ENCODE measurements around the gene TTBK1.
"Not testable (repeated sequence)": the region's sequence is repeated elsewhere in the genome, so short reads cannot be mapped to it uniquely, and the experiment has no call there.

Gene TTBK1

GRCh38 chr6:43290339-43290904 lies 47.1 kb downstream of the TTBK1 start:
- DNase-seq, result no peak

DNA sequence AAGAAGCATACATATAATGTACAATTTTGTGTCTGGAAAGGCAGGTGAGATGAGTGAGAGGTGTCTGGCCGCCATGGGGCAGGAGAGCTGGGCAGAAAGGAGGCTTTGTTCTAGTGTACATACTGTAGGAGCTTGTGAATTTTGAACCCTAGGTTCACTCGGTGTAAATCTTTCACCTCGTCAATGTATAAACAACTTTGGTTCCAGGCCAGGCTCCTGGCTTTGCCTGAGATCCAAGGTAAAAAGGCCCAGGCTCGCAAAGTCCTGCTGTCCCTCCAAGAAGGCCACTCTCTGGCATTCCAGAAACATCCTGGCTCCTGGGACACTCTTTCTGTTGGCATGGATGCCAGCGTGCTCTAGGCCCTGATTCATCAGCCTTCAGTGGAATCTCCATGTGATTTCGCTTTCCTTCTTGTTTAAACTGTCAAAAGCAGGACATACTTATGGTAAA lies 47.6 kb downstream of the TTBK1 start:
- DNase-seq, result no peak

DNA sequence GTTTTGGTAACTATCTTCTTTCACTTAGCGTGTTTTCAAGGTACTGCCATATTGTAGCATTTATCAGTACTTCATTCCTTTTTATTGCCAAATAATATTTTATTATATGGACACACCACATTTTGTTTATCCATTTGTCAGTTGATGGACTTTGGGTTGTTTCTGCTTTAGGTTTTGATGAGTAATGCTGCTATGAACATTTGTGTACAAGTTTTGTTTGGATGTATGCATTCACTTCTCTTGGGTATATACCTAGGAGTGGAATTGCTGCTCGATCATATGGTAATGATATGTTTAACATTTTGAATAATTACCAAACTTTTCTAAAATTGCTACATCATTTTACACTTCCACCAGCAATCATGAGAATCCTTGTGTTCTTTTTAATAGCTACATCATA lies 48.4 kb downstream of the TTBK1 start:
- no peak for DNase-seq

GRCh38 chr6:43292341-43292740 lies 49.1 kb downstream of the TTBK1 start:
- no peak for DNase-seq

GRCh38 chr6:43292763-43293318 lies 49.6 kb downstream of the TTBK1 start:
- no peak for DNase-seq

DNA sequence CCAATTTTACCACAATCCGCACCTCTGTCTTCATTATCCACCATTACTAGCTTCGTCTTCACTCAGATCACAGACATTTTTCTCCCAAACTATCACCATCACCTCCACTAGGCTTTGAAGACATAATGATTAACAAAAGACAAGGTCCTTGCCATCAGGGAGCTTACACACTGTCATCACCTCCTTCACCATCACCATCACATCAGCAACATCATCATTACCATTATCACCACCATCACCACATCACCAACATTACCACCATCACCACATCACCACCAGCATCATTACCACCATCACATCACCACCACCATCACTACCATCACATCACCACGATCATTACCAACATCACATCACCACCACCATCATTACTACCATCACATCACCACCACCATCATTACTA lies 50.4 kb downstream of the TTBK1 start:
- DNase-seq, result no peak

- no peak for DNase-seq
These were observed 51.3 kb downstream of the TTBK1 start for GRCh38 chr6:43294536-43294935.

GRCh38 chr6:43295456-43295855 lies 52.2 kb downstream of the TTBK1 start:
- no peak for DNase-seq

GRCh38 chr6:43296780-43297497 lies 53.7 kb downstream of the TTBK1 start:
- DNase-seq, result no peak

- no peak for DNase-seq
These were observed 54.6 kb downstream of the TTBK1 start, which contains the start of gene SLC22A7 for GRCh38 chr6:43297644-43298564. TSS of gene SLC22A7 (plus strand) at chr6:43298260. CDS start at chr6:43298359, 99 bp downstream.

GRCh38 chr6:43298565-43299337 lies 55.5 kb downstream of the TTBK1 start:
- no peak for DNase-seq

- no peak for DNase-seq
These were observed 56.3 kb downstream of the TTBK1 start for GRCh38 chr6:43299338-43300293.

DNA sequence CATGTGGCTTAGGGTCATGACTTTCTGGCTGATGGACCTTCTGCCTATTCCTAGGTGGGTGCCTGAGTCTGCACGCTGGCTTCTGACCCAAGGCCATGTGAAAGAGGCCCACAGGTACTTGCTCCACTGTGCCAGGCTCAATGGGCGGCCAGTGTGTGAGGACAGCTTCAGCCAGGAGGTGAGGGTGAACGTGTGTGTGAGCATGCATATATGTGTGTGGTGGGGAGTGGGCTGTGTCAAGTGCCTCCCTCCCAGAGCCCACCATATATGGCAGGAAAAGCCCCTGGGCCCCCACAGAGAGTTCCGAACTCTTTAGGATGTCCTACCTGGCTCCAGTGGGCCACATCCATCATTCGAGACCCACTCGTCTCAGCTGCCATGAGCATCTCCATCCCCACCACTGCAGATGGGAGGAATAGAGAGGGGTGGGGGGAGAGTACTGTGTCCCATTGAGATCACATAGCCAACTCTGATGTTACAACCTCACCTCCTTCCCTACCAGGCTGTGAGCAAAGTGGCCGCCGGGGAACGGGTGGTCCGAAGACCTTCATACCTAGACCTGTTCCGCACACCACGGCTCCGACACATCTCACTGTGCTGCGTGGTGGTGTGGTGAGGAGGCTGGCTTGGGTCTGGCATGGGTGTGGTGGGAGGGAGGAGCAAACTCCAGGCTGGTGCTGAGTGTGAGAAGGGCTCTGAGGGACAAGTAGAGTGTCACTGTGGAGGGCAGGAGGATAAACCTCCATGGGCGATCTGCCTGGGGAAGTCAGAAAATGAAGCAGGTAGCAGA lies 58.0 kb downstream of the TTBK1 start:
- no peak for DNase-seq

DNA sequence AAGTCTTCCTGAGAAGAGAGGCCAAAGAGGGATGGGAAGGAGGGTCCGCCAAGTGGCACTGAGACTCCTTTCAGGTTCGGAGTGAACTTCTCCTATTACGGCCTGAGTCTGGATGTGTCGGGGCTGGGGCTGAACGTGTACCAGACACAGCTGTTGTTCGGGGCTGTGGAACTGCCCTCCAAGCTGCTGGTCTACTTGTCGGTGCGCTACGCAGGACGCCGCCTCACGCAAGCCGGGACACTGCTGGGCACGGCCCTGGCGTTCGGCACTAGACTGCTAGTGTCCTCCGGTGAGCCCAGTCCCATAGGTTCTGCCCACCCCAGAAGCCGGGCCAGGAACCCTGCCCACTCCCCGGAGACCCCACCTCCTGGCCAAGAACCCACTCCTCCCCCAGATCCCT lies 58.8 kb downstream of the TTBK1 start:
- no peak for DNase-seq

DNA sequence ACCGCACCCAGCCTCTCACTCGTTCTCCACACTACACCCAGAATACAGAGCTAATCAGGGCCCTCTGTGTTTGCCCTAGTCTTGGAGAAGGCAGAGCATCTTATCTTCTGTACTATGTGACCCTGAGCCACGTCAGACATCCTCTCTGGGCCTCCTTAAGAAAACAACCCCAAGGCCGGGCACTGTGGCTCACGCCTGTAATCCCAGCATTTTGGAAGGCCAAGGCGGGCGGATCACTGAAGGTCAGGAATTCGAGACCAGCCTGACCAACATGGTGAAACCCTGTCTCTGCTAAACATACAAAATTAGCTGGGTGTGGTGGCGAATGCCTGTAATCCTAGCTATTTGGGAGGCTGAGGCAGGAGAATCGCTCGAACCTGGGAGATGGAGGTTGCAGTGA lies 59.7 kb downstream of the TTBK1 start:
- DNase-seq, result not testable (repeated sequence)

GRCh38 chr6:43303751-43304331 lies 60.6 kb downstream of the TTBK1 start:
- no peak for DNase-seq

DNA sequence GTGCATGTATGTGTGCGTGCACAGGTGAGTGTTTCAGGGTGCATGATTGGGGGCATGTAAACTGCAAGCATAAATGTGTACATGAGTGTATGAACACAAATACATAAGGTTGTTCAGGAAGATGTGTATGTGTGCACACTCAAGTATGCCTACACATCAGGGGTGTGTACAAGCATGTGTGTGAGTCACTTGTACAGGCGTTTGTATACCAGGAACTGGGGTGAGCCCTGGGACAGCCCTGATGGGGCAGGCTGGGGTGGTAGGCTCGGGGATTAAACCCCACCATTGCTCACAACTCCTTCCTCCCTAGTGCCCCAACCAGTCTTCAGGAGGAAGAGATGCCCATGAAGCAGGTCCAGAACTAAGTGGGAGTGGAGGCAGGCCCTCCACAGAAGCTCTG lies 61.1 kb downstream of the TTBK1 start:
- no peak for DNase-seq

DNA sequence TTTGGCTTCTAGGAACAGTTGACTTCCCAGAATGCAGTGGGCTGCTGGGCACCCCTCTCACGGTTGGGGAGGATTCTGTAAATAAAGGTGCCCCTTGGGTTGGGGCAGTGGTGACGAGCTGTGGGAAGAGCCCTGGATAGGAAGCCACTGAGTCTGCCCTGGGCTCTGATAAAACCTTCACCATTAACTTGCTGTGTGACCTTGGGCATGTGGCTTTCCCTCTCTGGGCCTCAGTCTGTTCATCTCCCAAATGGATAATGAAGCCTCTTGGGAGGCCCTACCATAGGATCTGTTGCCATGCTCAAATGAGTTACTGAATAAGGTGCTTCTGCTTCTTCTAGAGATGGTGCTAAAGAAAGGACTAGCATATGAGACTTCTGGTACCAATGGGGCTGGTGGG lies 61.6 kb downstream of the TTBK1 start:
- DNase-seq, result no peak

DNA sequence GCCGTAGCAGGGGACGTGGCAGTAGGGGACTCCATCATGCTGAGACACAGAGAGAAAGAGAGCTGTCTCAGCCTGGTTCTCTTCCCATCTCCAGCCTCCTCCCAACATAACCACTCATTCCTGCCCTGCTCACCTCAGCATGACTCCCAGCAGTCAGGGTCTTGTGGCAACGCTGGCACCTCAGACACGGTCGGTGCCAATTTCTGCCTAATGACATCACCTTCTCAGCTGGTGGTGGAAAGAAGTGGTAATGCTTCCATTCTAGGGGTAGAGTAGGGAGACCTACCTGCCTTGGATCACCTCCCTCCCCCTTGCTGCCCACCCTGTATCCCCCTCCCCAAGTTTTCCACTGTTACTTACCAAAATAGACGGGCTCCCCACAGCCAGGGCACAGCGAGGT lies 62.8 kb downstream of the TTBK1 start:
- no peak for DNase-seq
